ENCODE results near the gene OR6V1. TPM values are rescaled to one million over a fixed set of nuclear protein-coding genes. Genes with fewer than 3 reads are reported as not detected.

The OR6V1 gene
- total and polyA plus RNA-seq, 7 donors, result not detected

GRCh38 chr7:143054621-143055020 lies 2.5 kb downstream of the OR6V1 start:
- Histone ChIP-seq H3K9me3 (no peaks in the 10 kb centered on the region), H3K4me1 (no peaks in the 10 kb centered on the region), H3K27ac (no peak overlapping the region), H3K36me3 (ENCODE audit: insufficient read depth in 1 of 2, low read depth in 1 of 2) (no peaks in the 10 kb centered on the region), H3K4me3 (no peak overlapping the region), H3K27me3 (ENCODE audit: insufficient read depth in 3 of 3, low read length in 2 of 3) (peaks cover 0 to 3% (median 0%) of the 10 kb centered on the region in 3 donors)
- ATAC-seq, result no peak
- DNase-seq, result no peak
- intact Hi-C loops (cut with DNase I), result no loop called here
- no peak for TF ChIP-seq CTCF (IDR thresholded peaks at IDR 0.05)
- 35 to 61% (median 49%) methylated on average over 3 of the region's 3 CpGs for WGBS, 3 donors

- no peak overlapping the region for H3K27ac ChIP-seq
- peaks cover 0 to 3% (median 0%) of the 10 kb centered on the region in 3 donors for H3K27me3 ChIP-seq (ENCODE audit: insufficient read depth in 3 of 3, low read length in 2 of 3)
- intact Hi-C loops (cut with DNase I), result no loop called here
- no peaks in the 10 kb centered on the region for H3K9me3 ChIP-seq
- H3K4me1 ChIP-seq, result no peaks in the 10 kb centered on the region
- no peak for TF ChIP-seq CTCF (IDR thresholded peaks at IDR 0.05)
- H3K36me3 ChIP-seq (ENCODE audit: insufficient read depth in 1 of 2, low read depth in 1 of 2), result no peaks in the 10 kb centered on the region
- no peak overlapping the region for H3K4me3 ChIP-seq
- no peak for ATAC-seq
- DNase-seq, result no peak
Measured at GRCh38 chr7:143055754-143056153, 3.6 kb downstream of the OR6V1 start.

- DNase-seq, result no peak
- WGBS, 3 donors, result 82 to 88% (median 83%) methylated on average over 3 of the region's 3 CpGs
- Histone ChIP-seq H3K4me1 (no peaks in the 10 kb centered on the region), H3K9me3 (no peaks in the 10 kb centered on the region), H3K36me3 (ENCODE audit: insufficient read depth in 1 of 2, low read depth in 1 of 2) (no peaks in the 10 kb centered on the region), H3K4me3 (no peak overlapping the region), H3K27me3 (ENCODE audit: insufficient read depth in 3 of 3, low read length in 2 of 3) (no peaks in the 10 kb centered on the region), H3K27ac (no peak overlapping the region)
- no peak for ATAC-seq
- intact Hi-C loops (cut with DNase I), result no loop called here
- no peak for TF ChIP-seq CTCF (IDR thresholded peaks at IDR 0.05)
Measured at GRCh38 chr7:143063741-143064140, 11.6 kb downstream of the OR6V1 start.

GRCh38 chr7:143068446-143068845 lies 16.3 kb downstream of the OR6V1 start:
- Histone ChIP-seq H3K27ac (no peak overlapping the region), H3K4me3 (no peak overlapping the region), H3K4me1 (no peaks in the 10 kb centered on the region), H3K9me3 (no peaks in the 10 kb centered on the region), H3K27me3 (ENCODE audit: insufficient read depth in 3 of 3, low read length in 2 of 3) (no peaks in the 10 kb centered on the region), H3K36me3 (ENCODE audit: insufficient read depth in 1 of 2, low read depth in 1 of 2) (no peaks in the 10 kb centered on the region)
- 63 to 77% (median 70%) methylated on average over 2 of the region's 2 CpGs for WGBS, 3 donors
- no peak for TF ChIP-seq CTCF (IDR thresholded peaks at IDR 0.05)
- no peak for DNase-seq
- no peak for ATAC-seq
- intact Hi-C loops (cut with DNase I), result no loop called here

GRCh38 chr7:143069912-143070500 lies 17.9 kb downstream of the OR6V1 start:
- intact Hi-C loops (cut with DNase I), result no loop called here
- DNase-seq, result no peak
- H3K36me3 ChIP-seq (ENCODE audit: insufficient read depth in 1 of 2, low read depth in 1 of 2), result no peaks in the 10 kb centered on the region
- no peaks in the 10 kb centered on the region for H3K9me3 ChIP-seq
- no peak for TF ChIP-seq CTCF (IDR thresholded peaks at IDR 0.05)
- H3K4me3 ChIP-seq, result no peak overlapping the region
- no peak overlapping the region for H3K27ac ChIP-seq
- ATAC-seq, result no peak
- H3K27me3 ChIP-seq (ENCODE audit: insufficient read depth in 3 of 3, low read length in 2 of 3), result no peaks in the 10 kb centered on the region
- H3K4me1 ChIP-seq, result no peaks in the 10 kb centered on the region
- 29 to 54% (median 31%) methylated on average over 6 of the region's 6 CpGs for WGBS, 3 donors
